ENCODE measurements around the gene DNM2. TPM values are rescaled to one million over a fixed set of nuclear protein-coding genes. Genes with fewer than 3 reads are reported as not detected.

DNM2 gene
- total and polyA plus RNA-seq, 10 of the 15 experiments (the other 5 are each of a cell fraction or from before 2014, with no cell fraction given): 1.2 to 146 (median 68.9) TPM

DNA sequence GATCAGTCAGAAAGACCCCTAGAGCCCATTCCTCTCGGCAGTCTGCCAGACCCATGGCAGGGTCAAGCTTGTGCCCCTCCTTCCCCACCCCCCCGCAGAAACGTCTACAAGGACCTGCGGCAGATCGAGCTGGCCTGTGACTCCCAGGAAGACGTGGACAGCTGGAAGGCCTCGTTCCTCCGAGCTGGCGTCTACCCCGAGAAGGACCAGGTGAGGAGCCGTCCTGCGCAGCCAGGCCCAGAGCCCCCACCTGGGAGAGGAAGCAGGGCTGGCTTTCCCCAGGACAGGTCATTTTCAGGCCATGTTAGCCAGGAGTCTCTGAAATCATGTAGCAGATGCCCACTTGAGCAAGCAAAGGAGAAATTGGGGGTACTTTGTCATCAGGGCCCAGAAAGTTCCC lies 105.8 kb downstream of the DNM2 start:
- intact Hi-C loops (cut with micrococcal nuclease; ENCODE audit: unreplicated experiment): no loop called here
- SMC1A ChIA-PET (ENCODE audit: uncharacterized antibody, unreplicated experiment): no interaction called here
- WGBS (ENCODE audit: insufficient coverage, insufficient replicate concordance, low lambda C conversion rate, missing lambda C conversion rate): 99% methylated on average over 11 of the region's 12 CpGs

DNA sequence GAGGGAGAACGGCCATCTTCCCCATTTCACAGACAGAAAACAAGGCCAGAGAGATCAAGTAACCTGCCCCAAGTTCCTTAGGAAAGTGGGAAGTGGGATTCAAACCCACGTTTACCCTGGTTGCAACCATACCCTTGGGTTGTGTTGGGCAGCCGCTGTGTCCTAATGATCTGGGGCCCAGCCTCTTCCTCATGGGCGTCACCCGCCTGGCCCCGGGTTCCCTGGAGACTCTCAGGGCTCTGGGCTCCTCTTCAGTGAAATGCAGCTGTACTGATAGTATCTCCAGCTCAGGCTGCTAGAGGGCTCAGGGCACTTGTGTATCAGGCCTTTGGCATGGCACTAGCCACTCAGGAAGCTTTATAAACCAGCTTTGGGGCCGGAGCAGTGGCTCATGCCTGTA lies 108.4 kb downstream of the DNM2 start:
- Histone ChIP-seq H3K4me2 (ENCODE audit: control insufficient read depth, insufficient read depth) (no peak overlapping the region), H3K4me3 (no peak overlapping the region), H3K27ac (ENCODE audit: control insufficient read depth, insufficient read depth) (no peak overlapping the region), H2AFZ (ENCODE audit: control insufficient read depth, low read depth, low read length) (no peak overlapping the region), H3K4me1 (ENCODE audit: control insufficient read depth, insufficient read depth, low read length) (no peaks in the 10 kb centered on the region), H3K36me3 (ENCODE audit: control insufficient read depth in 2 of 2, insufficient read depth in 2 of 2, low read length in 1 of 2) (peaks cover 7 to 19% of the 10 kb centered on the region in 2 experiments; a peak in 3 of 4 replicates), H4K20me1 (ENCODE audit: control insufficient read depth, insufficient read depth) (no peaks in the 10 kb centered on the region), H3K27me3 (replicated peaks in 1 of 2; ENCODE audit: control insufficient read depth in 2 of 2, insufficient read depth in 2 of 2, low read length in 1 of 2) (no peaks in the 10 kb centered on the region), H3K9ac (ENCODE audit: control insufficient read depth, insufficient read depth, low read length) (no peak overlapping the region), H3K9me3 (replicated peaks; ENCODE audit: control insufficient read depth, insufficient read depth, low read length) (no peaks in the 10 kb centered on the region), H3K79me2 (ENCODE audit: control insufficient read depth, insufficient read depth, low read length) (no peaks in the 10 kb centered on the region)
- DNase-seq (ENCODE audit: low read depth, low spot score) (no peak), FAIRE-seq (no peak), ATAC-seq (no peak)
- SMC1A ChIA-PET (ENCODE audit: uncharacterized antibody, unreplicated experiment): interaction anchor here (0.6 kb wide), 1 partner anchor 454 kb away, joined by 3 read pairs; no protein-coding TSS in a partner anchor
- in situ Hi-C loops (cut with MboI): no loop called here
- RAD21 ChIA-PET (ENCODE audit: unreplicated experiment): interaction anchor here (1.6 kb wide), 1 partner anchor 124 kb away, joined by 3 read pairs; no protein-coding TSS in a partner anchor
- POLR2A ChIA-PET: no interaction called here
- CTCF ChIA-PET: interaction anchor here (3.2 kb wide), 1 partner anchor 109 kb away, joined by 9 read pairs; the partner anchor contains the start of gene DNM2
- BruUV-seq (replicated peaks): no TSS peak
- intact Hi-C loops (cut with micrococcal nuclease; ENCODE audit: unreplicated experiment): no loop called here
- WGBS (ENCODE audit: insufficient coverage, insufficient replicate concordance, low lambda C conversion rate, missing lambda C conversion rate): 90% methylated on average over 7 of the region's 7 CpGs
- TF ChIP-seq BCL11A (IDR thresholded peaks at IDR 0.05; ENCODE audit: low read depth, low read length) (no peak), STAT1 (conservative IDR thresholded peaks at IDR 0.05) (no peak), SMC3 (IDR thresholded peaks at IDR 0.05; ENCODE audit: borderline replicate concordance, low read length) (no peak), ZSCAN29 (IDR thresholded peaks at IDR 0.05) (no peak), ZZZ3 (IDR thresholded peaks at IDR 0.05; ENCODE audit: control insufficient read depth, insufficient read length, low read depth) (no peak), SRF (IDR thresholded peaks at IDR 0.05; ENCODE audit: low read depth in 2 of 2, low read length in 2 of 2) (no peak), TBL1XR1 (IDR thresholded peaks at IDR 0.05; ENCODE audit: low read depth, low read length) (no peak), IRF4 (IDR thresholded peaks at IDR 0.05; ENCODE audit: low read depth, low read length) (no peak), FOXK2 (IDR thresholded peaks at IDR 0.05) (no peak)
- TF ChIP-seq, protein P1, sequence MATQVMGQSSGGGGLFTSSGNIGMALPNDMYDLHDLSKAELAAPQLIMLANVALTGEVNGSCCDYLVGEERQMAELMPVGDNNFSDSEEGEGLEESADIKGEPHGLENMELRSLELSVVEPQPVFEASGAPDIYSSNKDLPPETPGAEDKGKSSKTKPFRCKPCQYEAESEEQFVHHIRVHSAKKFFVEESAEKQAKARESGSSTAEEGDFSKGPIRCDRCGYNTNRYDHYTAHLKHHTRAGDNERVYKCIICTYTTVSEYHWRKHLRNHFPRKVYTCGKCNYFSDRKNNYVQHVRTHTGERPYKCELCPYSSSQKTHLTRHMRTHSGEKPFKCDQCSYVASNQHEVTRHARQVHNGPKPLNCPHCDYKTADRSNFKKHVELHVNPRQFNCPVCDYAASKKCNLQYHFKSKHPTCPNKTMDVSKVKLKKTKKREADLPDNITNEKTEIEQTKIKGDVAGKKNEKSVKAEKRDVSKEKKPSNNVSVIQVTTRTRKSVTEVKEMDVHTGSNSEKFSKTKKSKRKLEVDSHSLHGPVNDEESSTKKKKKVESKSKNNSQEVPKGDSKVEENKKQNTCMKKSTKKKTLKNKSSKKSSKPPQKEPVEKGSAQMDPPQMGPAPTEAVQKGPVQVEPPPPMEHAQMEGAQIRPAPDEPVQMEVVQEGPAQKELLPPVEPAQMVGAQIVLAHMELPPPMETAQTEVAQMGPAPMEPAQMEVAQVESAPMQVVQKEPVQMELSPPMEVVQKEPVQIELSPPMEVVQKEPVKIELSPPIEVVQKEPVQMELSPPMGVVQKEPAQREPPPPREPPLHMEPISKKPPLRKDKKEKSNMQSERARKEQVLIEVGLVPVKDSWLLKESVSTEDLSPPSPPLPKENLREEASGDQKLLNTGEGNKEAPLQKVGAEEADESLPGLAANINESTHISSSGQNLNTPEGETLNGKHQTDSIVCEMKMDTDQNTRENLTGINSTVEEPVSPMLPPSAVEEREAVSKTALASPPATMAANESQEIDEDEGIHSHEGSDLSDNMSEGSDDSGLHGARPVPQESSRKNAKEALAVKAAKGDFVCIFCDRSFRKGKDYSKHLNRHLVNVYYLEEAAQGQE (IDR thresholded peaks at IDR 0.05; ENCODE audit: low read depth, low read length): no peak

More for the DNA sequence above, 105.8 kb downstream of the DNM2 start:
- RAD21 ChIA-PET (ENCODE audit: unreplicated experiment): no interaction called here
- H3K4me1 ChIP-seq (ENCODE audit: control insufficient read depth, insufficient read depth, low read length): no peaks in the 10 kb centered on the region
- H3K79me2 ChIP-seq (ENCODE audit: control insufficient read depth, insufficient read depth, low read length): no peaks in the 10 kb centered on the region
- H3K27ac ChIP-seq (ENCODE audit: control insufficient read depth, insufficient read depth): no peak overlapping the region
- no peaks in the 10 kb centered on the region for H3K27me3 ChIP-seq (replicated peaks in 1 of 2; ENCODE audit: control insufficient read depth in 2 of 2, insufficient read depth in 2 of 2, low read length in 1 of 2)
- CTCF ChIA-PET: interaction anchor here (0.7 kb wide), 2 partner anchors 176 to 200 kb away, joined by 3 to 4 read pairs; no protein-coding TSS in a partner anchor
- TF ChIP-seq, protein P2, sequence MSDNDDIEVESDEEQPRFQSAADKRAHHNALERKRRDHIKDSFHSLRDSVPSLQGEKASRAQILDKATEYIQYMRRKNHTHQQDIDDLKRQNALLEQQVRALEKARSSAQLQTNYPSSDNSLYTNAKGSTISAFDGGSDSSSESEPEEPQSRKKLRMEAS (IDR thresholded peaks at IDR 0.05; ENCODE audit: low read depth, low read length): no peak
- TF ChIP-seq, protein P3, sequence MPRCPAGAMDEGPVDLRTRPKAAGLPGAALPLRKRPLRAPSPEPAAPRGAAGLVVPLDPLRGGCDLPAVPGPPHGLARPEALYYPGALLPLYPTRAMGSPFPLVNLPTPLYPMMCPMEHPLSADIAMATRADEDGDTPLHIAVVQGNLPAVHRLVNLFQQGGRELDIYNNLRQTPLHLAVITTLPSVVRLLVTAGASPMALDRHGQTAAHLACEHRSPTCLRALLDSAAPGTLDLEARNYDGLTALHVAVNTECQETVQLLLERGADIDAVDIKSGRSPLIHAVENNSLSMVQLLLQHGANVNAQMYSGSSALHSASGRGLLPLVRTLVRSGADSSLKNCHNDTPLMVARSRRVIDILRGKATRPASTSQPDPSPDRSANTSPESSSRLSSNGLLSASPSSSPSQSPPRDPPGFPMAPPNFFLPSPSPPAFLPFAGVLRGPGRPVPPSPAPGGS (IDR thresholded peaks at IDR 0.05; ENCODE audit: borderline replicate concordance, insufficient read depth, low read depth, low read length, poor library complexity, severe bottlenecking): no peak
- H2AFZ ChIP-seq (ENCODE audit: control insufficient read depth, low read depth, low read length): no peak overlapping the region
- H3K9me3 ChIP-seq (replicated peaks; ENCODE audit: control insufficient read depth, insufficient read depth, low read length): no peaks in the 10 kb centered on the region
- BruUV-seq (replicated peaks): no TSS peak
- POLR2A ChIA-PET: no interaction called here
- ATAC-seq: no peak
- no peak overlapping the region for H3K4me3 ChIP-seq
- in situ Hi-C loops (cut with MboI): no loop called here
- H3K36me3 ChIP-seq (ENCODE audit: control insufficient read depth in 2 of 2, insufficient read depth in 2 of 2, low read length in 1 of 2): peaks cover 16 to 25% of the 10 kb centered on the region in 2 experiments
- no peak overlapping the region for H3K4me2 ChIP-seq (ENCODE audit: control insufficient read depth, insufficient read depth)
- no peak overlapping the region for H3K9ac ChIP-seq (ENCODE audit: control insufficient read depth, insufficient read depth, low read length)
- no peaks in the 10 kb centered on the region for H4K20me1 ChIP-seq (ENCODE audit: control insufficient read depth, insufficient read depth)
- no peak for DNase-seq (ENCODE audit: low read depth, low spot score)
- FAIRE-seq: no peak
